H9 (cell line): ENCODE measurements around the gene GABRD. TPM values are rescaled to one million over a fixed set of nuclear protein-coding genes. Genes with fewer than 3 reads are reported as not detected.

Source experiments
- DNase-seq: peaks from one replicate; pipeline ENCODE4 v3.0.0-alpha.2; 2017
- H2AFZ ChIP-seq: one replicate; pipeline ENCODE4 v1.6.1; 2013; ENCODE audit warnings: mild to moderate bottlenecking, low read length, control low read depth, moderate library complexity
- H2AK5ac ChIP-seq: 2 replicates; pipeline ENCODE4 v1.6.1; 2013; ENCODE audit warnings: low read length, control low read depth, mixed read lengths; ENCODE audit not compliant: insufficient read length
- H2BK120ac ChIP-seq: one replicate; pipeline ENCODE4 v1.6.1; 2013; ENCODE audit warnings: low read depth, mild to moderate bottlenecking, low read length, control low read depth, inconsistent platforms; ENCODE audit not compliant: poor library complexity, severe bottlenecking
- H2BK12ac ChIP-seq: 2 replicates; pipeline ENCODE4 v1.6.1; 2013; ENCODE audit warnings: low read length, control low read depth, mixed read lengths, low read depth; ENCODE audit not compliant: insufficient read length
- H2BK15ac ChIP-seq: 2 replicates; pipeline ENCODE4 v1.6.1; 2013; ENCODE audit warnings: low read depth, low read length, control low read depth
- H2BK20ac ChIP-seq: one replicate; pipeline ENCODE4 v1.6.1; 2013; ENCODE audit warnings: low read depth, mild to moderate bottlenecking, low read length, control low read depth, inconsistent platforms; ENCODE audit not compliant: poor library complexity, severe bottlenecking
- H2BK5ac ChIP-seq: 2 replicates; pipeline ENCODE4 v1.6.1; 2013; ENCODE audit warnings: low read length, control low read depth, mixed read lengths; ENCODE audit not compliant: insufficient read length
- H3K14ac ChIP-seq: 2 replicates; pipeline ENCODE4 v1.6.1; 2013; ENCODE audit warnings: low read length, control low read depth; ENCODE audit not compliant: insufficient read depth
- H3K18ac ChIP-seq: 2 replicates; pipeline ENCODE4 v1.6.1; 2013; ENCODE audit warnings: low read depth, mild to moderate bottlenecking, mixed read lengths, low read length, control low read depth; ENCODE audit not compliant: insufficient read length
- H3K23ac ChIP-seq: 2 replicates; pipeline ENCODE4 v1.6.1; 2013; ENCODE audit warnings: low read length, control low read depth, mixed read lengths, low read depth; ENCODE audit not compliant: insufficient read length
- H3K23me2 ChIP-seq: 2 replicates; pipeline ENCODE4 v1.6.1; 2013; ENCODE audit warnings: low read depth, mild to moderate bottlenecking, mixed read lengths, low read length, control low read depth; ENCODE audit not compliant: insufficient read length, poor library complexity, severe bottlenecking
- H3K27ac ChIP-seq: 2 replicates; pipeline ENCODE4 v1.5.1; 2013; ENCODE audit warnings: low read length, control low read depth, mixed read lengths, low read depth; ENCODE audit not compliant: insufficient read length
- H3K27me3 ChIP-seq: 2 replicates; pipeline ENCODE4 v1.6.1; 2013; ENCODE audit warnings: low read length, control low read depth, inconsistent platforms; ENCODE audit not compliant: insufficient read depth
- H3K4ac ChIP-seq: 2 replicates; pipeline ENCODE4 v1.6.1; 2013; ENCODE audit warnings: low read depth, mild to moderate bottlenecking, control low read depth, inconsistent platforms, low read length, moderate library complexity
- H3K4me1 ChIP-seq: 2 replicates; pipeline ENCODE4 v1.6.1; 2013; ENCODE audit warnings: low read length, control low read depth, inconsistent platforms; ENCODE audit not compliant: insufficient read depth
- H3K4me2 ChIP-seq: 2 replicates; pipeline ENCODE4 v1.6.1; 2013; ENCODE audit warnings: low read length, control low read depth, mixed read lengths; ENCODE audit not compliant: insufficient read length, insufficient read depth
- H3K56ac ChIP-seq: 2 replicates; pipeline ENCODE4 v1.6.1; 2013; ENCODE audit warnings: low read depth, mild to moderate bottlenecking, mixed read lengths, low read length, control low read depth; ENCODE audit not compliant: insufficient read length
- H3K79me1 ChIP-seq: 2 replicates; pipeline ENCODE4 v1.6.1; 2013; ENCODE audit warnings: low read depth, mild to moderate bottlenecking, moderate library complexity, low read length, control low read depth, inconsistent platforms; ENCODE audit not compliant: insufficient read depth, poor library complexity, severe bottlenecking
- H3K79me2 ChIP-seq: 2 replicates; pipeline ENCODE4 v1.6.1; 2013; ENCODE audit warnings: low read length, control low read depth, inconsistent platforms; ENCODE audit not compliant: insufficient read depth
- H3K9ac ChIP-seq: 2 replicates; pipeline ENCODE4 v1.6.1; 2013; ENCODE audit warnings: low read length, control low read depth, mixed read lengths; ENCODE audit not compliant: insufficient read length; ENCODE audit errors: extremely low read depth
- H3K9me3 ChIP-seq: one replicate; pipeline ENCODE4 v1.6.1; 2013; ENCODE audit warnings: low read depth, low read length, inconsistent platforms; ENCODE audit not compliant: control insufficient read depth
- H3T11ph ChIP-seq: one replicate; pipeline ENCODE4 v1.6.1; 2013; ENCODE audit warnings: mild to moderate bottlenecking, low read length, control low read depth, inconsistent platforms
- H4K20me1 ChIP-seq: one replicate; pipeline ENCODE4 v1.6.1; 2013; ENCODE audit not compliant: control insufficient read depth, insufficient read length, insufficient read depth
- H4K5ac ChIP-seq: 2 replicates; pipeline ENCODE4 v1.6.1; 2013; ENCODE audit warnings: low read depth, mild to moderate bottlenecking, mixed read lengths, low read length, control low read depth; ENCODE audit not compliant: insufficient read length
- H4K8ac ChIP-seq: replicated peaks from 2 replicates; pipeline ENCODE4 v1.6.1; 2013; ENCODE audit warnings: low read length, control low read depth, mixed read lengths, low read depth; ENCODE audit not compliant: insufficient read length
- H4K91ac ChIP-seq: 2 replicates; pipeline ENCODE4 v1.6.1; 2013; ENCODE audit warnings: low read depth, mild to moderate bottlenecking, moderate library complexity, mixed read lengths, low read length, control low read depth; ENCODE audit not compliant: insufficient read length
- H3K27ac Mint-ChIP-seq, 3 experiments: 2 replicates in 2 of 3; 3 replicates in 1 of 3; pipeline ENCODE4 v1.8.0; 2020 to 2021; ENCODE audit warnings: mixed read lengths in 3 of 3, mild to moderate bottlenecking in 1 of 3, moderate library complexity in 1 of 3
- H3K27me3 Mint-ChIP-seq: 2 replicates; pipeline ENCODE4 v1.8.0; 2021; ENCODE audit warnings: low read depth, mild to moderate bottlenecking, moderate library complexity, mixed read lengths
- H3K36me3 Mint-ChIP-seq, 3 experiments: 2 replicates in 2 of 3; 3 replicates in 1 of 3; pipeline ENCODE4 v1.8.0; 2020 to 2021; ENCODE audit warnings: low read depth in 3 of 3, mixed read lengths in 3 of 3; ENCODE audit not compliant: insufficient read depth in 1 of 3
- H3K4me1 Mint-ChIP-seq, 2 experiments: 2 replicates each; pipeline ENCODE4 v1.8.0; 2020; ENCODE audit warnings: mixed read lengths in 2 of 2
- H3K4me3 Mint-ChIP-seq, 2 experiments: 2 replicates in 1 of 2; 3 replicates in 1 of 2; pipeline ENCODE4 v1.8.0; 2020 to 2021; ENCODE audit warnings: mild to moderate bottlenecking in 2 of 2, mixed read lengths in 2 of 2, moderate library complexity in 1 of 2
- H3K9me3 Mint-ChIP-seq, 2 experiments: 2 replicates in 1 of 2; 3 replicates in 1 of 2; pipeline ENCODE4 v1.8.0; 2020; ENCODE audit warnings: mild to moderate bottlenecking in 2 of 2, mixed read lengths in 2 of 2, moderate library complexity in 1 of 2
- CTCF ChIP-seq: fragments of 200-600 bp; sonication (generic); conservative IDR thresholded peaks from 3 replicates; pipeline ENCODE4 v1.8.0; 2021; ENCODE audit warnings: antibody characterized with exemption, mild to moderate bottlenecking
- WGBS: extraction: QIAGEN DNeasy Blood & Tissue Kit; methylation state at CpG from one replicate; pipeline ENCODE4 v1.1.7; 2013; ENCODE audit warnings: missing lambda C conversion rate, low lambda C conversion rate, mixed read lengths; ENCODE audit not compliant: insufficient read length; ENCODE audit errors: extremely low coverage; 5-methylcytosine and 5-hydroxymethylcytosine counted together
- total RNA-seq: library from RNA; stranded (reverse); gene quantifications from 2 replicates; pipeline ENCODE4 v1.2.1, GENCODE V29; 2021

Gene GABRD
- total RNA-seq, 1 experiment from 2014 or later, result 0.59 TPM

GRCh38 chr1:2025491-2025981 is 6.4 kb downstream of the GABRD start:
- H2AFZ ChIP-seq, result no peak overlapping the region
- H3K27me3 ChIP-seq, result peaks cover 1% of the 10 kb centered on the region; the same call in 1 of the 2 replicates
- TF ChIP-seq CTCF, result no peak
- H3T11ph ChIP-seq, result no peak overlapping the region
- H3K27ac ChIP-seq, result no peak overlapping the region
- no peak overlapping the region for H2BK12ac ChIP-seq
- no peak overlapping the region for H4K5ac ChIP-seq
- H2BK120ac ChIP-seq, result no peak overlapping the region
- no peaks in the 10 kb centered on the region for H3K4me1 Mint-ChIP-seq
- no peak overlapping the region for H3K27ac Mint-ChIP-seq
- no peak overlapping the region for H3K56ac ChIP-seq
- H3K18ac ChIP-seq, result no peak overlapping the region
- H3K4me2 ChIP-seq, result no peak overlapping the region
- no peaks in the 10 kb centered on the region for H3K9me3 ChIP-seq
- H4K8ac ChIP-seq, result no peak overlapping the region
- no peaks in the 10 kb centered on the region for H3K9me3 Mint-ChIP-seq
- H3K23ac ChIP-seq, result no peak overlapping the region
- H4K20me1 ChIP-seq, result no peaks in the 10 kb centered on the region
- H4K91ac ChIP-seq, result no peak overlapping the region
- whole genome bisulfite sequencing, result no CpG with 5 or more reads among the region's 39 CpGs
- no peaks in the 10 kb centered on the region for H3K79me1 ChIP-seq
- no peaks in the 10 kb centered on the region for H3K23me2 ChIP-seq
- H3K9ac ChIP-seq, result no peak overlapping the region
- H2BK15ac ChIP-seq, result no peak overlapping the region
- H3K4me3 Mint-ChIP-seq, result no peak overlapping the region
- H2AK5ac ChIP-seq, result no peak overlapping the region
- H3K79me2 ChIP-seq, result no peaks in the 10 kb centered on the region
- DNase-seq, result no peak
- H2BK20ac ChIP-seq, result no peak overlapping the region
- no peak overlapping the region for H3K14ac ChIP-seq
- peaks cover 22% of the 10 kb centered on the region for H3K27me3 Mint-ChIP-seq
- H2BK5ac ChIP-seq, result no peak overlapping the region
- no peaks in the 10 kb centered on the region for H3K36me3 Mint-ChIP-seq
- H3K4me1 ChIP-seq, result no peaks in the 10 kb centered on the region
- no peak overlapping the region for H3K4ac ChIP-seq
